Measurements from ENCODE around the gene LAMA2. TPM values are rescaled to one million over a fixed set of nuclear protein-coding genes. Genes with fewer than 3 reads are reported as not detected.

Gene LAMA2
- total RNA-seq, 3 donors from 2014 or later (not counting 1 experiment from before 2014, with no cell fraction given), result 2.1 to 5.3 (median 3.6) TPM

DNA sequence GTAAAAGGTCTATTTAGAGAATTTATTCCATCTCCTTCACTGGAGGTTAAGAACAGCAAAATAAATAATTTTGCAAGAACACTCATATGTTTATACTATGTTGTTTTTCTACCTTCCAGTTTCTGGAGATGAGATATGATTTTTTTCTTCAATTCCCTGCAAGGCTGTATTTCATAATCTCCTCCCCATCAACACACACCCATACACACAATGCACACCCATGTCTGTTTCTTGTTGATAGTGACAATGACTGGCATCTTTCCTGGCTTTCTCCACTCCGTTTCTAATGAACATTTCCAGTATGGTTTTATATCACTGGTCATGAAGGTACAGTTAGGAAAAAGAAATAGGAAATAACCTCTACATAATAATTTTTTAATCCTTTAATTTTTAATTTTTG is 624.9 kb downstream of the LAMA2 start:
- no peaks in the 10 kb centered on the region for H3K9me3 ChIP-seq (ENCODE audit: control insufficient read depth, insufficient read depth, low read length)
- no peaks in the 10 kb centered on the region for H3K27me3 ChIP-seq (ENCODE audit: control insufficient read depth, insufficient read depth, low read length)
- DNase-seq (no peak), ATAC-seq (no peak)
- no peak overlapping the region for H3K27ac Mint-ChIP-seq
- no peak overlapping the region for H3K4me3 ChIP-seq (ENCODE audit: low read length)
- no peak overlapping the region for H3K4me3 Mint-ChIP-seq
- no peaks in the 10 kb centered on the region for H3K4me1 Mint-ChIP-seq
- H3K36me3 Mint-ChIP-seq, result peaks cover 22% of the 10 kb centered on the region
- peaks cover 0 to 5% of the 10 kb centered on the region in 2 donors for H3K27me3 Mint-ChIP-seq (ENCODE audit: low read depth in 2 of 2)
- no peaks in the 10 kb centered on the region for H3K36me3 ChIP-seq (ENCODE audit: control insufficient read depth, insufficient read depth, low read length)
- no peak overlapping the region for H3K27ac ChIP-seq (ENCODE audit: low read length)
- H3K9me3 Mint-ChIP-seq, result no peaks in the 10 kb centered on the region
- no peaks in the 10 kb centered on the region for H3K4me1 ChIP-seq (ENCODE audit: control insufficient read depth, insufficient read depth, low read length)
- intact Hi-C loops (cut with micrococcal nuclease), result no loop called here
- TF ChIP-seq, protein P1, sequence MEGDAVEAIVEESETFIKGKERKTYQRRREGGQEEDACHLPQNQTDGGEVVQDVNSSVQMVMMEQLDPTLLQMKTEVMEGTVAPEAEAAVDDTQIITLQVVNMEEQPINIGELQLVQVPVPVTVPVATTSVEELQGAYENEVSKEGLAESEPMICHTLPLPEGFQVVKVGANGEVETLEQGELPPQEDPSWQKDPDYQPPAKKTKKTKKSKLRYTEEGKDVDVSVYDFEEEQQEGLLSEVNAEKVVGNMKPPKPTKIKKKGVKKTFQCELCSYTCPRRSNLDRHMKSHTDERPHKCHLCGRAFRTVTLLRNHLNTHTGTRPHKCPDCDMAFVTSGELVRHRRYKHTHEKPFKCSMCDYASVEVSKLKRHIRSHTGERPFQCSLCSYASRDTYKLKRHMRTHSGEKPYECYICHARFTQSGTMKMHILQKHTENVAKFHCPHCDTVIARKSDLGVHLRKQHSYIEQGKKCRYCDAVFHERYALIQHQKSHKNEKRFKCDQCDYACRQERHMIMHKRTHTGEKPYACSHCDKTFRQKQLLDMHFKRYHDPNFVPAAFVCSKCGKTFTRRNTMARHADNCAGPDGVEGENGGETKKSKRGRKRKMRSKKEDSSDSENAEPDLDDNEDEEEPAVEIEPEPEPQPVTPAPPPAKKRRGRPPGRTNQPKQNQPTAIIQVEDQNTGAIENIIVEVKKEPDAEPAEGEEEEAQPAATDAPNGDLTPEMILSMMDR (IDR thresholded peaks at IDR 0.05), result no peak
- WGBS (ENCODE audit: insufficient coverage), result no CpG with 5 or more reads among the region's 1 CpG

GRCh38 chr6:129508477-129509145 is 625.7 kb downstream of the LAMA2 start:
- intact Hi-C loops (cut with micrococcal nuclease), result no loop called here
- H3K27me3 ChIP-seq (ENCODE audit: control insufficient read depth, insufficient read depth, low read length), result no peaks in the 10 kb centered on the region
- Mint-ChIP-seq H3K27ac (no peak overlapping the region), H3K36me3 (peaks cover 22% of the 10 kb centered on the region), H3K9me3 (no peaks in the 10 kb centered on the region), H3K4me3 (no peak overlapping the region), H3K4me1 (no peaks in the 10 kb centered on the region), H3K27me3 (ENCODE audit: low read depth in 2 of 2) (peaks cover 0 to 5% of the 10 kb centered on the region in 2 donors)
- H3K4me3 ChIP-seq (ENCODE audit: low read length), result no peak overlapping the region
- H3K4me1 ChIP-seq (ENCODE audit: control insufficient read depth, insufficient read depth, low read length), result no peaks in the 10 kb centered on the region
- no peak overlapping the region for H3K27ac ChIP-seq (ENCODE audit: low read length)
- no peaks in the 10 kb centered on the region for H3K9me3 ChIP-seq (ENCODE audit: control insufficient read depth, insufficient read depth, low read length)
- TF ChIP-seq, protein P1 (IDR thresholded peaks at IDR 0.05), result no peak
- ATAC-seq, result no peak
- peaks cover 2% of the 10 kb centered on the region for H3K36me3 ChIP-seq (ENCODE audit: control insufficient read depth, insufficient read depth, low read length)
- 64% methylated on average over 4 of the region's 4 CpGs for WGBS (ENCODE audit: insufficient coverage)
- no peak for DNase-seq

GRCh38 chr6:129510950-129511349 is 628.0 kb downstream of the LAMA2 start:
- peaks cover 22% of the 10 kb centered on the region for H3K36me3 Mint-ChIP-seq
- 87% methylated on average over 2 of the region's 2 CpGs for WGBS (ENCODE audit: insufficient coverage)
- no peak overlapping the region for H3K4me3 ChIP-seq (ENCODE audit: low read length)
- peaks cover 0 to 5% of the 10 kb centered on the region in 2 donors for H3K27me3 Mint-ChIP-seq (ENCODE audit: low read depth in 2 of 2)
- TF ChIP-seq, protein P1 (IDR thresholded peaks at IDR 0.05), result no peak
- no peak overlapping the region for H3K27ac Mint-ChIP-seq
- no peaks in the 10 kb centered on the region for H3K4me1 ChIP-seq (ENCODE audit: control insufficient read depth, insufficient read depth, low read length)
- no peaks in the 10 kb centered on the region for H3K27me3 ChIP-seq (ENCODE audit: control insufficient read depth, insufficient read depth, low read length)
- no peak overlapping the region for H3K4me3 Mint-ChIP-seq
- no peak overlapping the region for H3K27ac ChIP-seq (ENCODE audit: low read length)
- no peaks in the 10 kb centered on the region for H3K4me1 Mint-ChIP-seq
- no peak for DNase-seq
- ATAC-seq, result no peak
- intact Hi-C loops (cut with micrococcal nuclease), result no loop called here
- peaks cover 2% of the 10 kb centered on the region for H3K36me3 ChIP-seq (ENCODE audit: control insufficient read depth, insufficient read depth, low read length)
- no peaks in the 10 kb centered on the region for H3K9me3 Mint-ChIP-seq
- H3K9me3 ChIP-seq (ENCODE audit: control insufficient read depth, insufficient read depth, low read length), result no peaks in the 10 kb centered on the region

GRCh38 chr6:129513471-129513870 is 630.5 kb downstream of the LAMA2 start:
- H3K36me3 Mint-ChIP-seq, result peaks cover 22% of the 10 kb centered on the region
- no peak overlapping the region for H3K4me3 Mint-ChIP-seq
- intact Hi-C loops (cut with micrococcal nuclease), result no loop called here
- no peak for ATAC-seq
- Histone ChIP-seq H3K36me3 (ENCODE audit: control insufficient read depth, insufficient read depth, low read length) (peaks cover 2% of the 10 kb centered on the region), H3K27ac (ENCODE audit: low read length) (no peak overlapping the region), H3K4me1 (ENCODE audit: control insufficient read depth, insufficient read depth, low read length) (no peaks in the 10 kb centered on the region), H3K9me3 (ENCODE audit: control insufficient read depth, insufficient read depth, low read length) (no peaks in the 10 kb centered on the region), H3K27me3 (ENCODE audit: control insufficient read depth, insufficient read depth, low read length) (no peaks in the 10 kb centered on the region), H3K4me3 (ENCODE audit: low read length) (no peak overlapping the region)
- no peaks in the 10 kb centered on the region for H3K9me3 Mint-ChIP-seq
- H3K27me3 Mint-ChIP-seq (ENCODE audit: low read depth in 2 of 2), result peaks cover 0 to 5% of the 10 kb centered on the region in 2 donors
- H3K4me1 Mint-ChIP-seq, result no peaks in the 10 kb centered on the region
- H3K27ac Mint-ChIP-seq, result no peak overlapping the region
- no peak for DNase-seq
- WGBS (ENCODE audit: insufficient coverage), result 60% methylated on average over 2 of the region's 3 CpGs
- TF ChIP-seq, protein P1 (IDR thresholded peaks at IDR 0.05), result no peak
